Calu3 (cell line): ENCODE data around the gene DTL. TPM values are rescaled to one million over a fixed set of nuclear protein-coding genes. Genes with fewer than 3 reads are reported as not detected.

Experiments
- BruUV-seq: library from RNA; stranded (reverse); fragments of 400-500 nt; replicated peaks from 2 replicates; lab custom pipeline; 2021; lab: Mats Ljungman, UMichigan
- CTCF ChIA-PET: fragments of 300-600 bp; sonication (Branson Sonifier 250); formaldehyde crosslinking; loops from one replicate; lab custom pipeline; 2022; ENCODE audit warnings: antibody characterized with exemption; lab: Charles Lee
- DNase-seq: peaks from one replicate; pipeline ENCODE4 v3.0.0; 2022
- H3K27ac Mint-ChIP-seq: one replicate; pipeline ENCODE4 v1.8.0; 2022; ENCODE audit warnings: mixed read lengths; ENCODE audit not compliant: unreplicated experiment
- H3K27me3 Mint-ChIP-seq: one replicate; pipeline ENCODE4 v1.8.0; 2022; ENCODE audit warnings: mixed read lengths; ENCODE audit not compliant: unreplicated experiment
- H3K36me3 Mint-ChIP-seq: one replicate; pipeline ENCODE4 v1.8.0; 2022; ENCODE audit warnings: mild to moderate bottlenecking, moderate library complexity, mixed read lengths; ENCODE audit not compliant: insufficient read depth, unreplicated experiment
- H3K4me1 Mint-ChIP-seq: one replicate; pipeline ENCODE4 v1.8.0; 2022; ENCODE audit warnings: mild to moderate bottlenecking, low read depth, mixed read lengths; ENCODE audit not compliant: unreplicated experiment
- H3K4me3 Mint-ChIP-seq: one replicate; pipeline ENCODE4 v1.8.0; 2022; ENCODE audit warnings: mild to moderate bottlenecking, low read depth, moderate library complexity, mixed read lengths; ENCODE audit not compliant: unreplicated experiment
- H3K9me3 Mint-ChIP-seq: one replicate; pipeline ENCODE4 v1.8.0; 2022; ENCODE audit warnings: low read depth, mixed read lengths; ENCODE audit not compliant: unreplicated experiment
- intact Hi-C: fragments of 100-400 bp; cut with micrococcal nuclease; formaldehyde crosslinking; loops from one replicate; pipeline ENCODE4 v1.10.0; 2022; ENCODE audit not compliant: unreplicated experiment
- total RNA-seq: library from RNA; stranded (reverse); gene quantifications from 2 replicates; pipeline ENCODE4 v1.2.3, GENCODE V29; 2022
- TF ChIP-seq, protein P1 (sequence below): fragments of 200-600 bp; IDR thresholded peaks from one replicate; pipeline ENCODE4 v1.8.0; 2022; ENCODE audit warnings: antibody characterized with exemption; ENCODE audit not compliant: unreplicated experiment

The DTL gene
- total RNA-seq, 1 experiment from 2014 or later: 44.0 TPM

DNA sequence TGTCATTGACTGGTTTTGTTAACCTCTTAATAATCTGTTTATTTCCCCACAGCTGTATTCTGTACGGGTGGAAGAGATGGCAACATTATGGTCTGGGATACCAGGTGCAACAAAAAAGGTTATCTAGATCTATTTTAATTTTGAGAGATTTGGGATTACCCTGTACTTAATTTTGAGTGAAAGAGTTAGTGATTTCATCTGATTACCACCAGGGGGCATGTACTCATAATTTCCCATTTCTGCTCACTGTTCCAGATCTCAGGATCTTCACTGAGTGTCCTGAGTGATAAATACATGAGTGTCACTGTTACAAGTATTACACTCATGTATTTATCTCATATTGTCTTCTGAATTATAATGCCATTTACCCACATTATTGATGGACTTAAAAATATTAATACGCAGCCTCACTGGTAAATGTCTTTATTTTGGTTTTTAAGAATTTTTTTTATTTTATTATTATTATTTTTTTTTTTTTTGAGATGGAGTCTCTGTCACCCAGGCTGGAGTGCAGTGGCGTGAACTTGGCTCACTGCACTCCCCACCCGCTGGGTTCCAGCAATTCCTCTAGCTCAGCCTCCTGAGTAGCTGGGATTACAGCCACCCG, 27.4 kb downstream of the DTL start:
- Mint-ChIP-seq H3K27ac (no peak overlapping the region), H3K36me3 (peaks cover 1% of the 10 kb centered on the region), H3K4me1 (peaks cover 19% of the 10 kb centered on the region), H3K27me3 (no peaks in the 10 kb centered on the region), H3K9me3 (no peaks in the 10 kb centered on the region), H3K4me3 (no peak overlapping the region)
- BruUV-seq: no TSS peak
- intact Hi-C loops: loop anchor here (2.0 kb wide), 2 partner anchors 306 to 394 kb away; no protein-coding TSS in a partner anchor
- no peak for DNase-seq
- CTCF ChIA-PET: interaction anchor here (0.7 to 1.7 kb wide), 4 partner anchors 27 to 393 kb away, joined by 3 to 8 read pairs (median 3); partner anchors contain the start of genes DTL and INTS7
- TF ChIP-seq, protein P1, sequence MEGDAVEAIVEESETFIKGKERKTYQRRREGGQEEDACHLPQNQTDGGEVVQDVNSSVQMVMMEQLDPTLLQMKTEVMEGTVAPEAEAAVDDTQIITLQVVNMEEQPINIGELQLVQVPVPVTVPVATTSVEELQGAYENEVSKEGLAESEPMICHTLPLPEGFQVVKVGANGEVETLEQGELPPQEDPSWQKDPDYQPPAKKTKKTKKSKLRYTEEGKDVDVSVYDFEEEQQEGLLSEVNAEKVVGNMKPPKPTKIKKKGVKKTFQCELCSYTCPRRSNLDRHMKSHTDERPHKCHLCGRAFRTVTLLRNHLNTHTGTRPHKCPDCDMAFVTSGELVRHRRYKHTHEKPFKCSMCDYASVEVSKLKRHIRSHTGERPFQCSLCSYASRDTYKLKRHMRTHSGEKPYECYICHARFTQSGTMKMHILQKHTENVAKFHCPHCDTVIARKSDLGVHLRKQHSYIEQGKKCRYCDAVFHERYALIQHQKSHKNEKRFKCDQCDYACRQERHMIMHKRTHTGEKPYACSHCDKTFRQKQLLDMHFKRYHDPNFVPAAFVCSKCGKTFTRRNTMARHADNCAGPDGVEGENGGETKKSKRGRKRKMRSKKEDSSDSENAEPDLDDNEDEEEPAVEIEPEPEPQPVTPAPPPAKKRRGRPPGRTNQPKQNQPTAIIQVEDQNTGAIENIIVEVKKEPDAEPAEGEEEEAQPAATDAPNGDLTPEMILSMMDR: peak; percentile 73

DNA sequence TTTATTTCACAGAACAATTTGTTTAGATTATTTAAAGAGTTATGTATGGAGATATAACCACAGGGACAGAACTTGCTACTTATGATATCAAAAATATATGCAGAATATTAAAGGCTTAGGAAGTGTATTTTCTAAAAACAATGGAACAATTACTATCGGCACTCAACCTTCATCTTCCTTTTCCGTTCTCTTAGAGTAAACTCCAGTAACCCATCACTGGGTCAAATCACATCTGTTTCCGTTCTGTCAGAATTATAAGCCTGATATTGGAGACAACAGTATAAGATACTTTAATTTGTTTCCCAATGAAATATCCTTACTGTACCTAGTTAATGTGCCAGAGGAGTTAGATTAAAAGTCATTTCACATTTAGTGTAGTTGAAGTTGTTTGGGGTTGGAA, 32.2 kb downstream of the DTL start:
- no peak overlapping the region for H3K4me3 Mint-ChIP-seq
- no TSS peak for BruUV-seq
- CTCF ChIA-PET: no interaction called here
- TF ChIP-seq, protein P1: no peak
- H3K27ac Mint-ChIP-seq: no peak overlapping the region
- no peak for DNase-seq
- H3K4me1 Mint-ChIP-seq: no peaks in the 10 kb centered on the region
- H3K27me3 Mint-ChIP-seq: no peaks in the 10 kb centered on the region
- intact Hi-C loops: no loop called here
- H3K9me3 Mint-ChIP-seq: no peaks in the 10 kb centered on the region
- H3K36me3 Mint-ChIP-seq: peaks cover 6% of the 10 kb centered on the region

DNA sequence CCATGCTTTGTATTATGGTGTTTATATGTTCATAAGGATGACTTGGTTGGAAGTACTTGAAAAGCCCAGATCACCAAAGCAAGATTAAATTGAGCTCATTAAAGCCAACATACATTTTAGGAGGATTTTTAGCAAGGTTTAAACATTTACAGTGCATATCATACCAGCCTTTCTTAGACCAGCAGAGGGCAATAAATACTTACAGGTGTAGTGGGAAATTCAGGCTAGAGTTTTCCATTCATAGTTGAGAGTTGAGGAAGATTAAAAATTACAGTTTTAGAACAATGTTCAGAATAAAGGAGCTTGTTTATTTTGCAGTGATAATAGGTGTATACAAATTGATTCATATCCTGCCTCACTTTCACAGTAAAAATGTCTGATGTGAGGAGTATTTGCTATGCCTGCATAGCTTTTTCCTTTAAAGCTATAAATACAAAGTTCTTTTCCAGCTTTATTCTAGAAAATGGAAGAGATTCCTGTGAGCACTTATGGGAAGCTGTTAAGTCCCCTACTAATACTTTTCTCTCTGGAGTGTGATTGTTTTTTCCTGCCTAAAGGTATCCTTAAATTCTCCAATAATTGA, 35.3 kb downstream of the DTL start:
- intact Hi-C loops: loop anchor here (1.0 to 2.0 kb wide), 4 partner anchors 220 to 385 kb away; no protein-coding TSS in a partner anchor
- no peaks in the 10 kb centered on the region for H3K27me3 Mint-ChIP-seq
- H3K4me1 Mint-ChIP-seq: no peaks in the 10 kb centered on the region
- H3K27ac Mint-ChIP-seq: no peak overlapping the region
- peaks cover 6% of the 10 kb centered on the region for H3K36me3 Mint-ChIP-seq
- BruUV-seq: no TSS peak
- no peak for DNase-seq
- CTCF ChIA-PET: interaction anchor here (0.5 to 2.8 kb wide), 19 partner anchors 16 to 390 kb away, joined by 3 to 31 read pairs (median 6); partner anchors contain the start of genes DTL and INTS7
- H3K4me3 Mint-ChIP-seq: no peak overlapping the region
- no peaks in the 10 kb centered on the region for H3K9me3 Mint-ChIP-seq
- TF ChIP-seq, protein P1: peak; percentile 47

DNA sequence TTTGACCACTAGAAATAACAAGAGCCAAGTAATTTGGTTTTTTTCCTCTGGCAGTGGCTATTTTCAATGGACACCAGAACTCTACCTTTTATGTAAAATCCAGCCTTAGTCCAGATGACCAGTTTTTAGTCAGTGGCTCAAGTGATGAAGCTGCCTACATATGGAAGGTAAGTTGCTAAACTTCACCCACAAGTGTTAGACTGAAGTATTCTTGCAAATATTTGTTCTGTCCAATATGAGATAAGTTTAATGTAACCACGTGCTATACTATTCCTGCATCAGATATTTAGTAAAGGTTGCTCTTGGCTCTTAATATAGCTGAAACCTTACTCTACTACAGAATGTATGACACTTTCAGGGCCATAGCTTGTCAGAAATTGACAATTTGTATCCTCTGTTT, 36.5 kb downstream of the DTL start:
- intact Hi-C loops: no loop called here
- TF ChIP-seq, protein P1: no peak
- no peaks in the 10 kb centered on the region for H3K4me1 Mint-ChIP-seq
- no peaks in the 10 kb centered on the region for H3K9me3 Mint-ChIP-seq
- CTCF ChIA-PET: interaction anchor here (0.6 to 2.8 kb wide), 2 partner anchors 221 to 385 kb away, joined by 7 to 27 read pairs; no protein-coding TSS in a partner anchor
- H3K36me3 Mint-ChIP-seq: peaks cover 6% of the 10 kb centered on the region
- H3K4me3 Mint-ChIP-seq: no peak overlapping the region
- BruUV-seq: no TSS peak
- no peak for DNase-seq
- H3K27ac Mint-ChIP-seq: no peak overlapping the region
- no peaks in the 10 kb centered on the region for H3K27me3 Mint-ChIP-seq
